Measurements from ENCODE around the gene HMCN2. TPM values are rescaled to one million over a fixed set of nuclear protein-coding genes. Genes with fewer than 3 reads are reported as not detected.

HMCN2 gene
- total and polyA plus RNA-seq, 2 donors (not counting 3 experiments of a cell fraction or from before 2014, with no cell fraction given), result 0.04 to 0.24 TPM

- no peak overlapping the region for H3K4me2 ChIP-seq (ENCODE audit: insufficient read depth, low read length)
- no peaks in the 10 kb centered on the region for H3K4me1 ChIP-seq (ENCODE audit: control insufficient read depth, extremely low read depth, insufficient read depth, low read length)
- no peak for FAIRE-seq
- H3K79me2 ChIP-seq (ENCODE audit: control insufficient read depth, insufficient read depth, low read length), result no peaks in the 10 kb centered on the region
- BruUV-seq (replicated peaks), result no TSS peak
- ChIA-PET CTCF (no interaction called here), POLR2A (interaction anchor here (1.1 kb wide), 1 partner anchor 8 kb away, joined by 3 read pairs; no protein-coding TSS in a partner anchor)
- no peak overlapping the region for H3K9ac ChIP-seq (replicated peaks; ENCODE audit: extremely low read depth, insufficient read depth, low read length)
- intact Hi-C loops (cut with micrococcal nuclease) (no loop called here), dilution Hi-C loops (cut with MboI; ENCODE audit: extremely low pct_ligation_motif_present, low sequenced_read_pairs) (no loop called here)
- H2AFZ ChIP-seq (ENCODE audit: low read depth, low read length), result no peak overlapping the region
- peaks cover 0 to 7% of the 10 kb centered on the region in 2 experiments for H3K27me3 ChIP-seq (ENCODE audit: control insufficient read depth in 2 of 2, insufficient read depth in 2 of 2, low read length in 2 of 2)
- no peaks in the 10 kb centered on the region for H3K36me3 ChIP-seq (ENCODE audit: control insufficient read depth in 2 of 2, extremely low read depth in 1 of 2, insufficient read depth in 2 of 2, low read length in 2 of 2)
- no peaks in the 10 kb centered on the region for H4K20me1 ChIP-seq (replicated peaks; ENCODE audit: control insufficient read depth, extremely low read depth, insufficient read depth, low read length)
- no peak for DNase-seq (ENCODE audit: low read depth, low spot score)
- TF ChIP-seq MYC (IDR thresholded peaks at IDR 0.05; ENCODE audit: low read depth, low read length) (no peak), EZH2 (IDR thresholded peaks at IDR 0.05; ENCODE audit: borderline replicate concordance, low read depth, low read length, severe bottlenecking) (no peak), POLR2A (IDR thresholded peaks at IDR 0.05; ENCODE audit: low read depth, low read length) (no peak), POLR2AphosphoS5 (IDR thresholded peaks at IDR 0.05; ENCODE audit: insufficient read depth, low read depth, low read length) (no peak)
- TF ChIP-seq, protein P1, sequence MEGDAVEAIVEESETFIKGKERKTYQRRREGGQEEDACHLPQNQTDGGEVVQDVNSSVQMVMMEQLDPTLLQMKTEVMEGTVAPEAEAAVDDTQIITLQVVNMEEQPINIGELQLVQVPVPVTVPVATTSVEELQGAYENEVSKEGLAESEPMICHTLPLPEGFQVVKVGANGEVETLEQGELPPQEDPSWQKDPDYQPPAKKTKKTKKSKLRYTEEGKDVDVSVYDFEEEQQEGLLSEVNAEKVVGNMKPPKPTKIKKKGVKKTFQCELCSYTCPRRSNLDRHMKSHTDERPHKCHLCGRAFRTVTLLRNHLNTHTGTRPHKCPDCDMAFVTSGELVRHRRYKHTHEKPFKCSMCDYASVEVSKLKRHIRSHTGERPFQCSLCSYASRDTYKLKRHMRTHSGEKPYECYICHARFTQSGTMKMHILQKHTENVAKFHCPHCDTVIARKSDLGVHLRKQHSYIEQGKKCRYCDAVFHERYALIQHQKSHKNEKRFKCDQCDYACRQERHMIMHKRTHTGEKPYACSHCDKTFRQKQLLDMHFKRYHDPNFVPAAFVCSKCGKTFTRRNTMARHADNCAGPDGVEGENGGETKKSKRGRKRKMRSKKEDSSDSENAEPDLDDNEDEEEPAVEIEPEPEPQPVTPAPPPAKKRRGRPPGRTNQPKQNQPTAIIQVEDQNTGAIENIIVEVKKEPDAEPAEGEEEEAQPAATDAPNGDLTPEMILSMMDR (IDR thresholded peaks at IDR 0.05; ENCODE audit: extremely low read depth in 1 of 2, insufficient read depth in 1 of 2, low read depth in 1 of 2, low read length in 2 of 2), result no peak
- TF ChIP-seq, protein P2, sequence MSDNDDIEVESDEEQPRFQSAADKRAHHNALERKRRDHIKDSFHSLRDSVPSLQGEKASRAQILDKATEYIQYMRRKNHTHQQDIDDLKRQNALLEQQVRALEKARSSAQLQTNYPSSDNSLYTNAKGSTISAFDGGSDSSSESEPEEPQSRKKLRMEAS (IDR thresholded peaks at IDR 0.05; ENCODE audit: insufficient read depth, insufficient read length), result no peak
- H3K4me3 ChIP-seq (replicated peaks in 1 of 3; ENCODE audit: insufficient read depth in 1 of 3, low read depth in 1 of 3, low read length in 3 of 3), result no peak overlapping the region
- no peaks in the 10 kb centered on the region for H3K9me1 ChIP-seq (replicated peaks; ENCODE audit: control insufficient read depth, extremely low read depth, insufficient read depth, low read length)
- H3K9me3 ChIP-seq (replicated peaks; ENCODE audit: control insufficient read depth, insufficient read depth, low read length), result no peaks in the 10 kb centered on the region
- no peak overlapping the region for H3K27ac ChIP-seq (ENCODE audit: insufficient read depth, low read depth, low read length)
Observed at GRCh38 chr9:130295945-130296782, 30.6 kb downstream of the HMCN2 start.
